Measurements from ENCODE around the gene GADD45B.
A peak's percentile ranks its signal among the peaks of the same experiment; 100 is the strongest.
"Not testable (repeated sequence)": the region's sequence is repeated elsewhere in the genome, so short reads cannot be mapped to it uniquely, and the experiment has no call there.

GADD45B gene

DNA sequence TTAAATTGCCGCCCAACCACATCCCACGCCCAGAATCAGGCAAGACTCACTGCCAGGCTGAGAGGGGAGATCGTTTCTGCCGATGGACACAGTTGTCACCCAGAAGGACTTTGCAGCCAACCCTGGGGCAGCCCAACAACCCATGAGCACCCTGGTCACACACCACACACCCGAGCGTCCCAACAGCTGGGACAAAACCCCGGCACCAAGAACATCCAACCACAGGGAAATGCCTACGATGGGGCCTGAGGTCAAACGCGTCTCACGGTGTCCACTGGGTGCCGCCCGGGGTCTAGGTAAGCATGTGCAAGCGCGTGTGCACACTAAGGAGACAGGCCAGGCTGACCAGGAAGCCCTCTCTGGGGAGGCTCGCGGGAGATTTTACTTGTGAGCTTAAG, 32.1 kb upstream of the GADD45B start:
- DNase-seq (ENCODE audit: low read depth in 2 of 2), result no peak

- DNase-seq (ENCODE audit: low read depth in 2 of 2), result no peak
Observed at GRCh38 chr19:2444251-2445002, 31.5 kb upstream of the GADD45B start.

DNA sequence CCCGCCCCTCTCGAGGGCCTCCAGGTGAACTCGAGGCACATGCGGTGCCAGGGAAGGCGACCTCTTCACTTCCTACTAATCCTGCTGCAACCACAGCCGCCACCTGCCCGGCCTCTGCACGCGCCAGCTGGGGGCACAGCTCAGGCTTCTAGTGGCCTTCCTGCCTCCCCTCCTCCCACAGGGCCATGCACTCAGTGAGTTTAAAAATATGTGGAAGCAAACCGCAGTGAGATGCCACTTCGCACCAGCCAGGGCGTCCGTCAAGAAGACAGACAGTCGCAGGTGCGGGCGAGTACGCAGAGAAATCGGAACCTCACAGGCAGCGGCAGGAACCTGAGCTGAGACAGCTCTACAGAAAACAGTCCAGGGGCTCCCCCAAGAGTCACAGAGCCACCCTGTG, 29.5 kb upstream of the GADD45B start:
- no peak for DNase-seq (ENCODE audit: low read depth in 2 of 2)

DNA sequence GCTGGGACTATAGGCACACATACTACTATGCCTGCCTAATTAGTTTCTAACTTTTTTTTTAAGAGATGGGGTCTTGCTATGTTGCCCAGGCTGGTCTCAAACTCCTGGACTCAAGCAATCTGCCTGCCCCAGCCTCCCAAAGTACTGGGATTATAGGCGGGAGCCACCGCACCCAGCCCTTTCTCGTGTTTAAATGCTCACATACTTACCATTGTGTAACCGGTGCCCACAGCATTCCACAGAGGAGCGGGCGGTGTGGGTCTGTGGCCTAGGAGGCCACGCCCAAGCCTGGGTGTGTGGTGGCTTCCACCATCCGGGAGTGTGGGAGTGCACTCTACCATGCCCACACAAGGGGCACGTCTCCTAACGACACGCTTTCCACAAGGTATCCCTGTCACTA, 26.9 kb upstream of the GADD45B start:
- DNase-seq (ENCODE audit: low read depth in 2 of 2), result no peak

DNA sequence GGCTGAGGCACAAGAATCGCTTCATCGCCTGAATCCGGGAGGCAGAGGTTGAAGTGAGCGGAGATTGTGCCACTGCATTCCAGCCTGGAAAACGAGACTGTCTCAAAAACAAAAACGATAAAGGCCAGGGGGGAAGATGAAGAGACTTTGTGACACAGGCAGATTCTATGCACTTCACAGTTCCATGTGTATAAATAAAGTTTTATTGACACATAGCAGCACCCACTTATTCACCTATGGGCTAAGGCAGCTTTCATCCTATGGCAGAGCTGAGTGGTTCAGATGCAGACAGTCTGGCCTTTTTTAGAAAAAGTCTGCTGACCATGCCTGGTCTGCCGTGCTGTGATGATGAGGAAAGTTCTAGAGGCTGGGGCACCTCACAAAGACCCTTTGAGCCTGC, 24.8 kb upstream of the GADD45B start:
- no peak for DNase-seq (ENCODE audit: low read depth in 2 of 2)

DNA sequence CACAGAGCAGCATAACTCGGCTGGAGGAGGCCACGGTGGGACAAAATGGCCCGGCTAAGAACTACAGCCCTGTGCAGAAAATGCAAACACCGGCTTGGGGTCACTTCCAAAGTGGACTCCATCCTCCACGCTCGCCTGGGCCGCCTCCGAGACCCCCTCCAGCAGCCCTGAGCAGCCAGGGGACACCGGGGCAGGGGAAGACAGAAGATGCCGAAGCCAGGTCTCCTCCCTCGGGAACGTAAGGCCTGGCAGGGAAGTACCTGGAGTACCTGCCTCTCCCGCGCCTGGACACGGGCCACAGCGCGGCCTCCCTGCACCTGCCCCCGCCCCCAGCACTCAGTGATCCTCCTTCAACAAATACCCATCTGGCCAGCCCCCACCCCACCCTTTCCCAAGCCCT, 24.2 kb upstream of the GADD45B start:
- no peak for DNase-seq (ENCODE audit: low read depth in 2 of 2)

- no peak for DNase-seq (ENCODE audit: low read depth in 2 of 2)
Observed at GRCh38 chr19:2453431-2454025, 22.4 kb upstream of the GADD45B start.

DNA sequence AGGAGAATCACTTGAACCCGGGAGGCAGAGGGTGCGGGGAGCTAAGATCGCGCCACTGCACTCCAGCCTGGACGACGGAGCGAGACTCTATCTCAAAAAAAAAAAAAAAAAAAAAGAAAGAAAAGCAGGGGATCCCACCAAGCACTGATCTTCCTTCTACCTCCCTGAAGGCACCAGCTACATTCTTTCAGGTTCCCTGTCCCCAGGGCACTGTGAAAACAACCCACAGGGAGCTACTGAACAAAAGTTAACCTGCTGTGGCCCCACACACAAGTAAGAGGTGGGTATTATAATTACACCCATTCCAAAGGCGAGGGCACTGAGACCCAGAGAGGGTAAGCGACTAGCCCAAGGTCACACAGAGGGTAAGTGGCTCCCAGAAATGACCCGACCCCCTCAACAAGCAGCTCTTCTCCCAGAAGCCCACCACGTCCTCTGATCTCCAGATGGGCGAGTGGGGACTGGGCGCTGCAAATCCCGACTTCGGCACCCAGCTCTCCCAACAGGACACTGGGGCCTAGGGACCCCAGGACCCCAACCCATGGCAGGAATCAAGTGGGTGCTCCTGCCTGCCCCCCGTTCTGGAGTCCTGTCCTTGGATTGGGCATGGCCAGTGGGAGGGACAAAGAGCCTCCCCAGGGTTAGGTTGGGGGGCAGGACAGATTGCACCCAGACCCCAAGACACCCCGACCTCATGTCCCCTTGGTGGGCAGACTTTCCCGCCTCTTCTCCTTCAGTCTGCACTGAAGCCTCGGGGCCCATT, 21.5 kb upstream of the GADD45B start:
- DNase-seq (ENCODE audit: low read depth in 2 of 2), result no peak

GRCh38 chr19:2454962-2455850, 20.7 kb upstream of the GADD45B start:
- DNase-seq (ENCODE audit: low read depth in 2 of 2), result no peak

GRCh38 chr19:2455851-2456570, 19.9 kb upstream of the GADD45B start:
- peak in 1 of 2 experiments; percentile 59 for DNase-seq (ENCODE audit: low read depth in 2 of 2)

GRCh38 chr19:2457394-2458037, 18.4 kb upstream of the GADD45B start:
- no peak for DNase-seq (ENCODE audit: low read depth in 2 of 2)

DNA sequence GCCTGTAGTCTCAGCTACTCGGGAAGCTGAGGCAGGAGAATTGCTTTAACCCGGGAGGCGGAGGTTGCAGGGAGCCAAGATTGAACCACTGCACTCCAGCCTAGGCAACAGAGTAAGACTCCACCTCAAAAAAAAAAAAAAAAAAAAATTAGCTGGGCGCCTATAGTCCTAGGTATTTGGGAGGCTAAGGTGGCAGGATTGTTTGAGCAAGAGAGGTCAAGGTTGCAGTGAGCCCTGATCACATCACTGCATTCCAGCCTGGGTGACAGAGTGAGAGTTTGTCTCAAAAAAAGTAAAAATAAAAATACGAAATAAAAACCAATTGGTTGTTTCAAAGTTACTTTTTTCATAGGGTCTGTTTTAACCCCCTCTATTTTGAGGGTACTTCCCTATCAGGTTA, 17.9 kb upstream of the GADD45B start:
- no peak for DNase-seq (ENCODE audit: low read depth in 2 of 2)

DNA sequence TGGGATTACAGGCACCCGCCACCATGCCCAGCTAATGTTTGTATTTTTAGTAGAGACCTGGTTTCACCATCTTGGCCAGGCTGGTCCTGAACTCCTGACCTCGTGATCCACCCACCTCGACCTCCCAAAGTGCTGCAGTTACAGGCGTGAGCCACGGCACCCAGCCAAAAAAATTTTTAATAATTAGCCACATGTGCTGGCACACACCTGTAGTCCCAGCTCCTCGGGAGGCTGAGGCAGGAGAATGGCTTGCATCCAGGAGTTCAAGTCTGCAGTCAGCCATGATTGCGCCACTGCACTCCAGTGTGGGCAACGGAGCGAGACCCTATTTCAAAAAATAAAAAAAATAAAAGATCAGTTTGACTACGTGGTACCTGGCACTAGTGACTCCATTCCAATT, 17.2 kb upstream of the GADD45B start:
- not testable (repeated sequence) for DNase-seq (ENCODE audit: low read depth in 2 of 2)

DNA sequence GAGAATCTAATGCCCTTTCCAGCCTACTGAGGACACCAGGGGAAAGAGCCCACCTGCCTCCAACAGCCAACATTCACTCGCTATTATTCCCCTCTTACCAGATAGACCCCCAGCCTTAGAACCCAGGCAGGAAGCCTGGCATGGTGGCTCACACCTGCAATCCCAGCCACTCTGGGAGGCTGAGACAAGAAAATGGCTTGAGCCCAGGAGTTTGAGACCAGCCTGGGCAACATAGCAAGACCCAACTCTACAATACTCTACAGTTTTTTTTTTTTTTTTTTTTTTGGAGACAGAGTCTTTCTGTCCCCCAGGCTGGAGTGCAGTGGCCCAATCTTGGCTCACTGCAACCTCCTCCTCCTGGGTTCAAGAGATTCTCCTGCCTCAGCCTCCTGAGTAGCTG, 15.7 kb upstream of the GADD45B start:
- no peak for DNase-seq (ENCODE audit: low read depth in 2 of 2)

DNA sequence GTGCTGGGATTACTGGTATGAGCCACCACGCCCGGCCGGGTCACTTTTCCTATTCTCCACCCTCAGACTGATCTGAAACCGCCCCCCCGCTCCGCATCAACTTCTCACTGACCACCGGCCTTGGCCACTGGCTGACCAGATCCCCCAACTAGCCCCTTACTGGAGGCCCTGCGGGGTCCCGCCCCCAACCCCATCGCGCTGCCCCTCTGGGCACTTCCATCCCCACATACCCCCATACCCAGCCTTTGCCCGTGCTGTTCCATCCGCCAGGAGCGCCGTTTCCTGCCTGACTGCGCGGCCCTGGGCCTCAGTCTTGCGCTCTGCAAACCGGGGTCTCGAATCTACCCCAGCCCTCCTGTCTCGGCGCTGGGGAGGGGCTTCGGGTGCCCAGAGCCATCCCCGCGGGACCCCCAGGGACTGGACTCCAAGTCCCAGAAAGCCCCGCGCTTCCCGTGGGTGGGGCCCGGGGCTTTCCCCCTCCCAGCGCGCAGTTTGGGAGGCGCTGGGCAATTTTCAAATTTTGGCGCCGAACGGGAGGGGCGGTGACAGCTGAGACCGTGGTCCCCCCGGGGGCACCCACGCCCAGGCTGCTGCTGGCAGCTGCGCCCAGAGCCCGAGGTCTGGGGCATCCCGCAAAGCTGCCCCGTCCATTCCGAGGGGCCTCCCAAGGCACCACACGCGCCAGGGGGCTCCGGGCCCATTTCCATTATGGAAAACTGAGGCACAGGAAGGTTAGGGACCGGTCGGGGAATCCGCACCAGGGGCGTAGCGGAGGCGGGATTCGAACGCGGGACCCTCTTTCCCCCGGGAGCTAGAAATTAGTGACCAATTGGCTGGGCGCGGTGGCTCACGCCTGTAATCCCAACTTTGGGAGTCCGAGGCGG, 13.9 kb upstream of the GADD45B start:
- peak; percentile 33 to 76 for DNase-seq (ENCODE audit: low read depth in 2 of 2)

GRCh38 chr19:2462635-2463421, 13.1 kb upstream of the GADD45B start:
- DNase-seq (ENCODE audit: low read depth in 2 of 2), result no peak

- DNase-seq (ENCODE audit: low read depth in 2 of 2), result not testable (repeated sequence)
Observed at GRCh38 chr19:2463694-2464093, 12.2 kb upstream of the GADD45B start.

GRCh38 chr19:2464389-2464788, 11.5 kb upstream of the GADD45B start:
- no peak for DNase-seq (ENCODE audit: low read depth in 2 of 2)

GRCh38 chr19:2468596-2468995, 7.3 kb upstream of the GADD45B start:
- DNase-seq (ENCODE audit: low read depth in 2 of 2), result no peak

Measured in stimulated activated CD4-positive, alpha-beta T cell treated with anti-CD3 and anti-CD28 coated beads, Interleukin-12 subunit alpha, Interleukin-12 subunit beta, amount 100 ng/mL, for 24 hours (primary cell).